DOHH2 (cell line): ENCODE results near the gene CBLL2.

ENCODE experiments used
- EZH2phosphoT487 ChIP-seq: fragments of 200-600 bp; sonication (generic); IDR thresholded peaks from 2 replicates; pipeline ENCODE4 v1.6.1; 2017; ENCODE audit warnings: borderline replicate concordance, mild to moderate bottlenecking, antibody characterized with exemption, low read length, moderate library complexity, mixed read lengths
- TF ChIP-seq, protein P1 (sequence below): fragments of 200-600 bp; sonication (generic); IDR thresholded peaks from one replicate; pipeline ENCODE4 v1.5.1; 2014; ENCODE audit warnings: antibody characterized with exemption, mild to moderate bottlenecking, low read depth, low read length; ENCODE audit not compliant: poor library complexity, severe bottlenecking

DNA sequence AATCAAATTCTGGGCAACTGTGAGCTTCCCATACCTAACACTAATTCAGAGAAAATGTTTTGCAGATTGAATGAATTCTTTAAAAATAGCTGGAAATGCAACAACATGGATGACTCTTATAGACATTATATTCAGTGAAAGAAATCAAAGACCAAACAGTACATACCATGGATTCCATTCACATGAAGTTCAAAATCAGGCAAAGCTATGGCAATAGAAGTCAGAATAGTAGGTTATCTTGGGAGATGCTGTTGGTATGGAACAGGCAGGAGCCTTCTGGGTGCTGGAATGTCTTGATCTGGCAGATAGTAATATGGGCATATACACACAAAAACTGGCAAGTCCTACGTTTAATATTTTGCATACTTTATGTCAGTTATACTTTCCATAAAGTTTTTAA lies 25.5 kb upstream of the CBLL2 start:
- TF ChIP-seq, protein P1, sequence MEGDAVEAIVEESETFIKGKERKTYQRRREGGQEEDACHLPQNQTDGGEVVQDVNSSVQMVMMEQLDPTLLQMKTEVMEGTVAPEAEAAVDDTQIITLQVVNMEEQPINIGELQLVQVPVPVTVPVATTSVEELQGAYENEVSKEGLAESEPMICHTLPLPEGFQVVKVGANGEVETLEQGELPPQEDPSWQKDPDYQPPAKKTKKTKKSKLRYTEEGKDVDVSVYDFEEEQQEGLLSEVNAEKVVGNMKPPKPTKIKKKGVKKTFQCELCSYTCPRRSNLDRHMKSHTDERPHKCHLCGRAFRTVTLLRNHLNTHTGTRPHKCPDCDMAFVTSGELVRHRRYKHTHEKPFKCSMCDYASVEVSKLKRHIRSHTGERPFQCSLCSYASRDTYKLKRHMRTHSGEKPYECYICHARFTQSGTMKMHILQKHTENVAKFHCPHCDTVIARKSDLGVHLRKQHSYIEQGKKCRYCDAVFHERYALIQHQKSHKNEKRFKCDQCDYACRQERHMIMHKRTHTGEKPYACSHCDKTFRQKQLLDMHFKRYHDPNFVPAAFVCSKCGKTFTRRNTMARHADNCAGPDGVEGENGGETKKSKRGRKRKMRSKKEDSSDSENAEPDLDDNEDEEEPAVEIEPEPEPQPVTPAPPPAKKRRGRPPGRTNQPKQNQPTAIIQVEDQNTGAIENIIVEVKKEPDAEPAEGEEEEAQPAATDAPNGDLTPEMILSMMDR = no peak
- TF ChIP-seq EZH2phosphoT487 = no peak
